ENCODE results near the gene BMP8A. TPM values are rescaled to one million over a fixed set of nuclear protein-coding genes. Genes with fewer than 3 reads are reported as not detected.

Gene BMP8A
- total and polyA plus RNA-seq, 10 of the 15 experiments (the other 5 are each of a cell fraction or from before 2014, with no cell fraction given) = not detected

DNA sequence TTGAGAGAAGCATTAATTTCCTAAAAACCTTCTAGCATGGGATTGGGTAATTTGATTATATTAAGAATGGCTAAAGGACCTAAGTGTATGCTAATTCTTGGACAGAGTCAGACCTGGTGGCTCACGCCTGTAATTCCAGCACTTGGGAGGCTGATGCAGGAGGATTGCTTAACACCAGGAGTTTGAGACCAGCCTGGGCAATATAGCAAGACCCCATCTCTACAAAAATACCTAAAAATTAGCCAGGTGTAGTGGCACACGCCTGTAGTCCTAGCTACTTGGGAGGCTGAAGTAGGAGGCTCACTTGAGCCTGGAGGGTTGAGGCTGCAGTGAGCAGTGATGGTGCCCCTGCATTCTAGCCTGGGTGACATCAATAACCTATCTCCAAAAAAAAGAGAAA lies 45.9 kb upstream of the BMP8A start:
- Histone ChIP-seq H3K4me3 (no peak overlapping the region), H3K4me1 (ENCODE audit: control insufficient read depth, insufficient read depth, low read length) (no peaks in the 10 kb centered on the region), H2AFZ (ENCODE audit: control insufficient read depth, low read depth, low read length) (no peak overlapping the region), H4K20me1 (ENCODE audit: control insufficient read depth, insufficient read depth) (no peaks in the 10 kb centered on the region), H3K9ac (ENCODE audit: control insufficient read depth, insufficient read depth, low read length) (no peak overlapping the region), H3K27me3 (replicated peaks in 1 of 2; ENCODE audit: control insufficient read depth in 2 of 2, insufficient read depth in 2 of 2, low read length in 1 of 2) (no peaks in the 10 kb centered on the region), H3K27ac (ENCODE audit: control insufficient read depth, insufficient read depth) (no peak overlapping the region), H3K79me2 (ENCODE audit: control insufficient read depth, insufficient read depth, low read length) (no peaks in the 10 kb centered on the region), H3K4me2 (ENCODE audit: control insufficient read depth, insufficient read depth) (no peak overlapping the region), H3K36me3 (ENCODE audit: control insufficient read depth in 2 of 2, insufficient read depth in 2 of 2, low read length in 1 of 2) (peaks cover 13 to 48% of the 10 kb centered on the region in 2 experiments), H3K9me3 (replicated peaks; ENCODE audit: control insufficient read depth, insufficient read depth, low read length) (no peaks in the 10 kb centered on the region)
- ChIA-PET POLR2A (no interaction called here), RAD21 (ENCODE audit: unreplicated experiment) (interaction anchor here (1.0 kb wide), 1 partner anchor 553 kb away, joined by 3 read pairs; no protein-coding TSS in a partner anchor), SMC1A (ENCODE audit: uncharacterized antibody, unreplicated experiment) (no interaction called here), CTCF (interaction anchor here (0.9 to 1.3 kb wide), 2 partner anchors 13 to 24 kb away, joined by 3 to 4 read pairs; no protein-coding TSS in a partner anchor)
- in situ Hi-C loops (cut with MboI) (no loop called here), intact Hi-C loops (cut with micrococcal nuclease; ENCODE audit: unreplicated experiment) (no loop called here)
- TF ChIP-seq ETV6 (conservative IDR thresholded peaks at IDR 0.05 in 1 of 2, IDR thresholded peaks at IDR 0.05 in 1 of 2; ENCODE audit: borderline replicate concordance in 1 of 2, low read depth in 1 of 2) = no peak
- TF ChIP-seq NFIC (IDR thresholded peaks at IDR 0.05; ENCODE audit: low read depth, low read length) = no peak
- no peak for TF ChIP-seq SUPT20H (IDR thresholded peaks at IDR 0.05; ENCODE audit: borderline replicate concordance, control insufficient read depth, low read depth, low read length)
- no peak for TF ChIP-seq CREB1 (IDR thresholded peaks at IDR 0.05; ENCODE audit: low read depth)
- no peak for TF ChIP-seq RAD51 (IDR thresholded peaks at IDR 0.05)
- TF ChIP-seq ZNF622 (IDR thresholded peaks at IDR 0.05) = no peak
- TF ChIP-seq ASH2L (IDR thresholded peaks at IDR 0.05; ENCODE audit: borderline replicate concordance, low read depth) = no peak
- no peak for TF ChIP-seq CBFB (IDR thresholded peaks at IDR 0.05; ENCODE audit: low read depth)
- TF ChIP-seq KDM1A (IDR thresholded peaks at IDR 0.05; ENCODE audit: borderline replicate concordance) = no peak
- TF ChIP-seq, protein P1, sequence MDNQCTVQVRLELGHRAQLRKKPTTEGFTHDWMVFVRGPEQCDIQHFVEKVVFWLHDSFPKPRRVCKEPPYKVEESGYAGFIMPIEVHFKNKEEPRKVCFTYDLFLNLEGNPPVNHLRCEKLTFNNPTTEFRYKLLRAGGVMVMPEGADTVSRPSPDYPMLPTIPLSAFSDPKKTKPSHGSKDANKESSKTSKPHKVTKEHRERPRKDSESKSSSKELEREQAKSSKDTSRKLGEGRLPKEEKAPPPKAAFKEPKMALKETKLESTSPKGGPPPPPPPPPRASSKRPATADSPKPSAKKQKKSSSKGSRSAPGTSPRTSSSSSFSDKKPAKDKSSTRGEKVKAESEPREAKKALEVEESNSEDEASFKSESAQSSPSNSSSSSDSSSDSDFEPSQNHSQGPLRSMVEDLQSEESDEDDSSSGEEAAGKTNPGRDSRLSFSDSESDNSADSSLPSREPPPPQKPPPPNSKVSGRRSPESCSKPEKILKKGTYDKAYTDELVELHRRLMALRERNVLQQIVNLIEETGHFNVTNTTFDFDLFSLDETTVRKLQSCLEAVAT (IDR thresholded peaks at IDR 0.05) = no peak
- TF ChIP-seq, protein P2, sequence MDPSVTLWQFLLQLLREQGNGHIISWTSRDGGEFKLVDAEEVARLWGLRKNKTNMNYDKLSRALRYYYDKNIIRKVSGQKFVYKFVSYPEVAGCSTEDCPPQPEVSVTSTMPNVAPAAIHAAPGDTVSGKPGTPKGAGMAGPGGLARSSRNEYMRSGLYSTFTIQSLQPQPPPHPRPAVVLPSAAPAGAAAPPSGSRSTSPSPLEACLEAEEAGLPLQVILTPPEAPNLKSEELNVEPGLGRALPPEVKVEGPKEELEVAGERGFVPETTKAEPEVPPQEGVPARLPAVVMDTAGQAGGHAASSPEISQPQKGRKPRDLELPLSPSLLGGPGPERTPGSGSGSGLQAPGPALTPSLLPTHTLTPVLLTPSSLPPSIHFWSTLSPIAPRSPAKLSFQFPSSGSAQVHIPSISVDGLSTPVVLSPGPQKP (IDR thresholded peaks at IDR 0.05; ENCODE audit: low read depth, low read length) = no peak
- no peak for TF ChIP-seq RFX5 (IDR thresholded peaks at IDR 0.05; ENCODE audit: low read depth, low read length)
- TF ChIP-seq SPI1 (IDR thresholded peaks at IDR 0.05; ENCODE audit: borderline replicate concordance, insufficient read depth, low read depth, low read length) = no peak
- TF ChIP-seq, protein P3, sequence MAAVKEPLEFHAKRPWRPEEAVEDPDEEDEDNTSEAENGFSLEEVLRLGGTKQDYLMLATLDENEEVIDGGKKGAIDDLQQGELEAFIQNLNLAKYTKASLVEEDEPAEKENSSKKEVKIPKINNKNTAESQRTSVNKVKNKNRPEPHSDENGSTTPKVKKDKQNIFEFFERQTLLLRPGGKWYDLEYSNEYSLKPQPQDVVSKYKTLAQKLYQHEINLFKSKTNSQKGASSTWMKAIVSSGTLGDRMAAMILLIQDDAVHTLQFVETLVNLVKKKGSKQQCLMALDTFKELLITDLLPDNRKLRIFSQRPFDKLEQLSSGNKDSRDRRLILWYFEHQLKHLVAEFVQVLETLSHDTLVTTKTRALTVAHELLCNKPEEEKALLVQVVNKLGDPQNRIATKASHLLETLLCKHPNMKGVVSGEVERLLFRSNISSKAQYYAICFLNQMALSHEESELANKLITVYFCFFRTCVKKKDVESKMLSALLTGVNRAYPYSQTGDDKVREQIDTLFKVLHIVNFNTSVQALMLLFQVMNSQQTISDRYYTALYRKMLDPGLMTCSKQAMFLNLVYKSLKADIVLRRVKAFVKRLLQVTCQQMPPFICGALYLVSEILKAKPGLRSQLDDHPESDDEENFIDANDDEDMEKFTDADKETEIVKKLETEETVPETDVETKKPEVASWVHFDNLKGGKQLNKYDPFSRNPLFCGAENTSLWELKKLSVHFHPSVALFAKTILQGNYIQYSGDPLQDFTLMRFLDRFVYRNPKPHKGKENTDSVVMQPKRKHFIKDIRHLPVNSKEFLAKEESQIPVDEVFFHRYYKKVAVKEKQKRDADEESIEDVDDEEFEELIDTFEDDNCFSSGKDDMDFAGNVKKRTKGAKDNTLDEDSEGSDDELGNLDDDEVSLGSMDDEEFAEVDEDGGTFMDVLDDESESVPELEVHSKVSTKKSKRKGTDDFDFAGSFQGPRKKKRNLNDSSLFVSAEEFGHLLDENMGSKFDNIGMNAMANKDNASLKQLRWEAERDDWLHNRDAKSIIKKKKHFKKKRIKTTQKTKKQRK (IDR thresholded peaks at IDR 0.05; ENCODE audit: low read depth, low read length) = no peak
- no peak for TF ChIP-seq NR2C2 (IDR thresholded peaks at IDR 0.05; ENCODE audit: borderline replicate concordance, control insufficient read depth, insufficient read length, low read depth)
- TF ChIP-seq CHD4 (IDR thresholded peaks at IDR 0.05) = no peak
- no peak for TF ChIP-seq DPF2 (IDR thresholded peaks at IDR 0.05)
- TF ChIP-seq ZNF24 (IDR thresholded peaks at IDR 0.05) = no peak
- TF ChIP-seq ATF7 (IDR thresholded peaks at IDR 0.05; ENCODE audit: low read depth) = no peak
- BruUV-seq (replicated peaks) = no TSS peak
- ATAC-seq (no peak), FAIRE-seq (no peak), DNase-seq (ENCODE audit: low read depth, low spot score) (no peak)
- WGBS (ENCODE audit: insufficient coverage, insufficient replicate concordance, low lambda C conversion rate, missing lambda C conversion rate) = 97% methylated on average over 2 of the region's 2 CpGs

All from GM12878 (cell line).